NCI-H128 (cell line): ENCODE measurements around the gene CALR.
A peak's percentile ranks its signal among the peaks of the same experiment; 100 is the strongest.
"Not testable (repeated sequence)": the region's sequence is repeated elsewhere in the genome, so short reads cannot be mapped to it uniquely, and the experiment has no call there.

ENCODE experiments used
- DNase-seq: peaks from one replicate; lab custom pipeline; 2025; ENCODE audit not compliant: unreplicated experiment; lab: John Stamatoyannopoulos, UW

CALR gene

GRCh38 chr19:12952488-12953137 is 14.2 kb downstream of the CALR start:
- DNase-seq = no peak

GRCh38 chr19:12953138-12953798 is 14.9 kb downstream of the CALR start:
- DNase-seq = no peak

- no peak for DNase-seq
Observed at GRCh38 chr19:12953799-12954611, 15.6 kb downstream of the CALR start.

- no peak for DNase-seq
Observed at GRCh38 chr19:12954612-12954962, 16.2 kb downstream of the CALR start.

- not testable (repeated sequence) for DNase-seq
Observed at GRCh38 chr19:12955575-12955974, 17.2 kb downstream of the CALR start.

GRCh38 chr19:12955996-12956395 is 17.6 kb downstream of the CALR start:
- DNase-seq = no peak

- DNase-seq = no peak
Observed at GRCh38 chr19:12956446-12957388, 18.3 kb downstream of the CALR start, which contains the start of gene GADD45GIP1. TSS of gene GADD45GIP1 (minus strand) at chr19:12957223. CDS start at chr19:12957212, 11 bp downstream.

GRCh38 chr19:12957389-12957952 is 19.1 kb downstream of the CALR start:
- not testable (repeated sequence) for DNase-seq

- DNase-seq = no peak
Observed at GRCh38 chr19:12959481-12959880, 21.1 kb downstream of the CALR start.

- DNase-seq = peak; percentile 63
Observed at GRCh38 chr19:12965017-12965811, 26.8 kb downstream of the CALR start.

GRCh38 chr19:12965812-12966135 is 27.4 kb downstream of the CALR start:
- no peak for DNase-seq

GRCh38 chr19:12967907-12968306 is 29.5 kb downstream of the CALR start:
- no peak for DNase-seq

- DNase-seq = no peak
Observed at GRCh38 chr19:12969292-12969988, 31.0 kb downstream of the CALR start, which contains the start of gene DAND5. TSS of gene DAND5 (plus strand) at chr19:12969576. CDS start at chr19:12969661, 85 bp downstream.

- no peak for DNase-seq
Observed at GRCh38 chr19:12970070-12970820, 31.8 kb downstream of the CALR start.

- no peak for DNase-seq
Observed at GRCh38 chr19:12973236-12973635, 34.8 kb downstream of the CALR start.

GRCh38 chr19:12974301-12975220 is 36.2 kb downstream of the CALR start:
- no peak for DNase-seq

- no peak for DNase-seq
Observed at GRCh38 chr19:12975221-12975741, 36.9 kb downstream of the CALR start.
